ENCODE results near the gene PTN. TPM values are rescaled to one million over a fixed set of nuclear protein-coding genes. Genes with fewer than 3 reads are reported as not detected.

Gene PTN
- total and polyA plus RNA-seq, 2 donors: 36.1 to 91.1 TPM

DNA sequence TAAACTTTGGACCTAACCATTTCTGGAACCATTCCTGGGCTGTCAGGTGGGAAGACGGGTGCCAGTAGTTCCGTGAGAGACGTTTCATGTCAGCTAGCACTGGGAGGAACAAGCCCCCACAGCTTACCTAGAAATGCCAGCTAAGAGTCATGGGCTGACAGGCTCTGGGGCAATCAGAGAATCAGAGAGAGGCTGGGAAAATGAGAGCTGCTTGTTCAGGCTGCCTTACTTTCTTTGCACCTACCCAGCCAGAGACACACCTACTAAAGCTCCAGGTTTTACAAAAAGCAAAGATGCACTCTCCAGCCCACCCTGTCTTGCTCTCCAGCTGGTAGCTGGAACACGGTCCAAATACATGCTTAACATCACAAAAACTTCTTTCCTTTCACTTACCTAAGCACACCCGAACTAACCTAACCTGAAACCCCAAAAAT, 688 bp downstream of the PTN start:
- Histone ChIP-seq H3K4me3 (ENCODE audit: low read depth, low read length) (no peak overlapping the region), H3K27ac (ENCODE audit: low read depth) (no peak overlapping the region), H3K36me3 (ENCODE audit: insufficient read depth) (no peaks in the 10 kb centered on the region), H3K4me1 (ENCODE audit: insufficient read depth) (no peaks in the 10 kb centered on the region)
- DNase-seq (ENCODE audit: extremely low spot score): no peak
- 19% methylated on average over 5 of the region's 5 CpGs for WGBS

DNA sequence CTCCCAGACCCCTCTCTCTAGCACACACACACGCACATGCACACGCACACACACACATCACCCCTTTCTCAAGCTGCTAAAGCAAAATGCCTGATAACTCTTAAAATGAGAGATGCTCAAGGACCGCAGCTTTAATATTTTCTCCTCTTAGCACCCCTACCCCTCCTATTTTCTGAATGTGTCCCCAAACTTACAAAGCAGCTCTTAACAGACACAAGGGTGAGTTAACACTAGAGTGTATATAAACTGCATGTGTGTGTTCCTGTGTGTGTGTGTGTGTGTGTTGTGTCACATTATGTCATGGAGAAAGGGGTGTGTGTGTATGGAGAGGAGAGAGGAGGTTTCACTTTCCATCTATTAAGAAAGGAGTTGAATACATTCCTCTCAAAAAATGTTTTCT, 1.3 kb downstream of the PTN start:
- Histone ChIP-seq H3K36me3 (ENCODE audit: insufficient read depth) (no peaks in the 10 kb centered on the region), H3K27ac (ENCODE audit: low read depth) (no peak overlapping the region), H3K4me1 (ENCODE audit: insufficient read depth) (no peaks in the 10 kb centered on the region), H3K4me3 (ENCODE audit: low read depth, low read length) (no peak overlapping the region)
- WGBS: 74% methylated on average over 3 of the region's 3 CpGs
- DNase-seq (ENCODE audit: extremely low spot score): no peak

- Histone ChIP-seq H3K4me3 (ENCODE audit: low read depth, low read length) (no peak overlapping the region), H3K27ac (ENCODE audit: low read depth) (no peak overlapping the region), H3K4me1 (ENCODE audit: insufficient read depth) (no peaks in the 10 kb centered on the region), H3K36me3 (ENCODE audit: insufficient read depth) (no peaks in the 10 kb centered on the region)
- DNase-seq (ENCODE audit: extremely low spot score): no peak
- 74% methylated on average over 2 of the region's 2 CpGs for WGBS
Observed at GRCh38 chr7:137337902-137338301, 5.6 kb downstream of the PTN start.

- no peak for DNase-seq (ENCODE audit: extremely low spot score)
- 95% methylated on average over 4 of the region's 4 CpGs for WGBS
- H3K36me3 ChIP-seq (ENCODE audit: insufficient read depth): no peaks in the 10 kb centered on the region
- H3K4me1 ChIP-seq (ENCODE audit: insufficient read depth): no peaks in the 10 kb centered on the region
- H3K4me3 ChIP-seq (ENCODE audit: low read depth, low read length): no peak overlapping the region
- no peak overlapping the region for H3K27ac ChIP-seq (ENCODE audit: low read depth)
Observed at GRCh38 chr7:137335814-137336213, 7.7 kb downstream of the PTN start.

GRCh38 chr7:137331378-137331777, 12.2 kb downstream of the PTN start:
- 81% methylated on average over 8 of the region's 8 CpGs for WGBS
- no peaks in the 10 kb centered on the region for H3K4me1 ChIP-seq (ENCODE audit: insufficient read depth)

GRCh38 chr7:137329411-137329810, 14.1 kb downstream of the PTN start:
- Histone ChIP-seq H3K27ac (ENCODE audit: low read depth) (no peak overlapping the region), H3K36me3 (ENCODE audit: insufficient read depth) (no peaks in the 10 kb centered on the region), H3K4me3 (ENCODE audit: low read depth, low read length) (no peak overlapping the region), H3K4me1 (ENCODE audit: insufficient read depth) (no peaks in the 10 kb centered on the region)
- 95% methylated on average over 1 of the region's 1 CpG for WGBS
- DNase-seq (ENCODE audit: extremely low spot score): no peak

More at GRCh38 chr7:137331378-137331777, 12.2 kb downstream of the PTN start:
- H3K36me3 ChIP-seq (ENCODE audit: insufficient read depth): no peaks in the 10 kb centered on the region
- DNase-seq (ENCODE audit: extremely low spot score): no peak
- no peak overlapping the region for H3K27ac ChIP-seq (ENCODE audit: low read depth)
- H3K4me3 ChIP-seq (ENCODE audit: low read depth, low read length): no peak overlapping the region

- Histone ChIP-seq H3K27ac (ENCODE audit: low read depth) (no peak overlapping the region), H3K4me1 (ENCODE audit: insufficient read depth) (no peaks in the 10 kb centered on the region), H3K4me3 (ENCODE audit: low read depth, low read length) (no peak overlapping the region), H3K36me3 (ENCODE audit: insufficient read depth) (no peaks in the 10 kb centered on the region)
- 64% methylated on average over 5 of the region's 5 CpGs for WGBS
- no peak for DNase-seq (ENCODE audit: extremely low spot score)
Observed at GRCh38 chr7:137328373-137329120, 15.0 kb downstream of the PTN start.

- 79% methylated on average over 2 of the region's 2 CpGs for WGBS
- Histone ChIP-seq H3K4me1 (ENCODE audit: insufficient read depth) (no peaks in the 10 kb centered on the region), H3K36me3 (ENCODE audit: insufficient read depth) (no peaks in the 10 kb centered on the region), H3K4me3 (ENCODE audit: low read depth, low read length) (no peak overlapping the region), H3K27ac (ENCODE audit: low read depth) (no peak overlapping the region)
- DNase-seq (ENCODE audit: extremely low spot score): no peak
Observed at GRCh38 chr7:137325927-137326326, 17.6 kb downstream of the PTN start.

DNA sequence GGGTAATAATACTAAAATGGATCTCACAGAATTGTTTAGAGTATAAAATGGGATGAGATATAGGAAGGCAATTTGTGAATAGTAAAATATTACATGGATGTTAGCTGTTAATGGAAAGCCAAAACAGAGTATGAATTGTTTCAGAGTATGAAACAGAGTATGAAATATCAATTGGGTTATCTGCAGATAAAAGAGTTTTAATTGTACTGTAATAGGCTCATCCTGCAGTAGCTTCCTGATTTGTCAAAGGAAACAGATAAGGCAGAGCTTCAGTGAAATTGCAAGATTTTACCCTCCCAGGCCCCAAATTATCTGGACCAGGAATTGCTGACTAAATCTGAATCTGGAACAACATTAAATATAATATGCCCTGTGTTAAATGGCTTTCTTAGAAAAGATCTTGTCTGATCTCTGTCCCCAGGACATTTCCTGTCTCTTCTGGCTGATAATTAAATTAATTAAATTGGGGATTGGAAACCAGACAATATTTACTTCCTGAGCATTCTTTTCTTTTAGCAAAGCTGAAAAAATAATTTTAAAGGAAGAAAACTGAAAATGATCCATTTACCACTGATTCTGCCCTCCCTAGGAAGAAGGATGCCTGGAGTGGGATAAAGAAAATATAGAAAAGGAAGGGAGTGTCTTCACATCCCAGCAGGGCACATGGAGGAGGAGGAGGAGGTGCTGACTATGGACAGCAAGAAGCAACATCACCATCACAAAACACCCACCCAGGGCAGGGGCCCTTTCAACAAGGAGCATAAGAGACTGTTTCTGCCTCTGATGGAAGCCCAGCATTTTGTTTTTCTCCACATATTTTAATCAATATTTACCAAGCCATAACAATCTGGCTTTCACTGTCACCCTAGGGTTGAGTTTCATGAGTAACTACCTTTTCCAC, 18.5 kb downstream of the PTN start:
- no peak overlapping the region for H3K27ac ChIP-seq (ENCODE audit: low read depth)
- no peak overlapping the region for H3K4me3 ChIP-seq (ENCODE audit: low read depth, low read length)
- H3K4me1 ChIP-seq (ENCODE audit: insufficient read depth): no peaks in the 10 kb centered on the region
- H3K36me3 ChIP-seq (ENCODE audit: insufficient read depth): no peaks in the 10 kb centered on the region
- no peak for DNase-seq (ENCODE audit: extremely low spot score)

DNA sequence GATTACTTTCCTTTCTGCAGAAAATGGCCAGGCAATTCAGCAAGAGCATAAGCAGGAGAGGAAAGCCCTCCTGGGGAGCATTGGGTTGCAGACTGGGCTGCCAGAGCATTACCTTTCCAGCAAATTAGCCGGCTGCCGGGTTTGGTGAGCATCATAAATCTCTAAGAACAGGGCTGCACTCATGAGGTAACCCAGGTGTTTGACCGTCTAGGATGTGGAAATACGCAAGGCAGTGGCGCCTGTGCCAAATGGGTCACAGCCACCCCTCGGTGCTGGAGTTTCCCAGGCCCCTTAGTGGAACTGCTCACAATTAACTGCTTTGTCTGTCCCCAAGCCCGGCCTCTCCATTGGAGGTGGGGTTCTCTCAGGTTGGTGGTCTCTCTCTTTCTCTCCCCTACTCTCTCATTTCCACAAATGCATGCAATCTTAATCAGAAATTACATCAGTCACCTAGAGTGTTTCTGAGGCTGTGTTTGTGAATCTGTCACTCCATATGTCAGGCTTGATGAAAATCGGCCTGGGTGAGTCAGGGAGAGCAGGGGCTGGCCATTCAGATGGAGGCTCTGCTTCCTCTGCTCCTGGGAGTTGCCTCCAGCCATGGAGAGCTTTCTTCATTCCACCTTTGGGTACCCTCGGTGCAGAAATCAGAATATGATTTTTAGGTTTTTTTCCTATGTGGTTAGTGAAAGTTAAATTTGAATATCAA, 26.7 kb downstream of the PTN start:
- DNase-seq (ENCODE audit: extremely low spot score): no peak
- 89% methylated on average over 9 of the region's 9 CpGs for WGBS
- Histone ChIP-seq H3K36me3 (ENCODE audit: insufficient read depth) (no peaks in the 10 kb centered on the region), H3K4me3 (ENCODE audit: low read depth, low read length) (no peak overlapping the region), H3K4me1 (ENCODE audit: insufficient read depth) (no peaks in the 10 kb centered on the region), H3K27ac (ENCODE audit: low read depth) (no peak overlapping the region)

- no peak for DNase-seq (ENCODE audit: extremely low spot score)
- WGBS: 83% methylated on average over 4 of the region's 4 CpGs
- no peak overlapping the region for H3K4me3 ChIP-seq (ENCODE audit: low read depth, low read length)
- no peak overlapping the region for H3K27ac ChIP-seq (ENCODE audit: low read depth)
- no peaks in the 10 kb centered on the region for H3K4me1 ChIP-seq (ENCODE audit: insufficient read depth)
- H3K36me3 ChIP-seq (ENCODE audit: insufficient read depth): no peaks in the 10 kb centered on the region
Observed at GRCh38 chr7:137313201-137313600, 30.3 kb downstream of the PTN start.

DNA sequence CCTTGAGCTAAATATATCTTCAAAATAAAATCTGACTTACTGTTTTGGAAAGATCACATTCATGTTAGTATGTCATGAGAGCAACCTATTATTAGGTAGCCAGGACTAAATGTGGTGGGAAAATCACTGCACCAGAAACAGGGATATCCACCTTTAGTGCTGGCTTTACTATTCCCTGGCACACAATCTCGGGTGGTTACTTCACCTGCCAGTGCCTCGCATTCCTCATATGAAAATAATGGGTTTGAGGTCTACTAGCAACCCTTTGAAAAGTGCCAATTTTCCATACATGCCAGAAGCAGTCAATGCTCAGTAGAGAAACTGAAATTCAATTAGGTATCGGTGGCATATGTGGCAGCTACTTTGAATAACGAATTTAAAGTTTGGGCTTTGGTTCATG, 36.8 kb downstream of the PTN start:
- no peaks in the 10 kb centered on the region for H3K4me1 ChIP-seq (ENCODE audit: insufficient read depth)
- WGBS: 87% methylated on average over 4 of the region's 4 CpGs
- DNase-seq (ENCODE audit: extremely low spot score): no peak
- H3K36me3 ChIP-seq (ENCODE audit: insufficient read depth): no peaks in the 10 kb centered on the region
- H3K4me3 ChIP-seq (ENCODE audit: low read depth, low read length): no peak overlapping the region
- no peak overlapping the region for H3K27ac ChIP-seq (ENCODE audit: low read depth)

- Histone ChIP-seq H3K4me3 (ENCODE audit: low read depth, low read length) (no peak overlapping the region), H3K36me3 (ENCODE audit: insufficient read depth) (no peaks in the 10 kb centered on the region), H3K4me1 (ENCODE audit: insufficient read depth) (no peaks in the 10 kb centered on the region), H3K27ac (ENCODE audit: low read depth) (no peak overlapping the region)
- no peak for DNase-seq (ENCODE audit: extremely low spot score)
- 87% methylated on average over 6 of the region's 6 CpGs for WGBS
Observed at GRCh38 chr7:137305901-137306621, 37.5 kb downstream of the PTN start.

Measured in urinary bladder (tissue), 4 donors.